Spinal cord (tissue), 10 donors: ENCODE data around the gene CYFIP1. TPM values are rescaled to one million over a fixed set of nuclear protein-coding genes. Genes with fewer than 3 reads are reported as not detected.

Experiments
- DNase-seq, 6 donors: peaks; one replicate each; pipeline versions ENCODE4 v3.0.0 to v3.0.0-alpha.2; 2013 to 2015; ENCODE audit warnings: low spot score in 6 of 6, low read depth in 4 of 6
- H3K27ac ChIP-seq: one replicate; pipeline ENCODE4 v1.5.1; 2013; ENCODE audit warnings: low read depth, low read length, control low read depth
- H3K27me3 ChIP-seq: one replicate; pipeline ENCODE4 v1.6.1; 2013; ENCODE audit warnings: low read length; ENCODE audit not compliant: control insufficient read depth, insufficient read depth
- H3K36me3 ChIP-seq: one replicate; pipeline ENCODE4 v1.6.1; 2013; ENCODE audit warnings: low read length; ENCODE audit not compliant: control insufficient read depth, insufficient read depth
- H3K4me1 ChIP-seq: one replicate; pipeline ENCODE4 v1.6.1; 2013; ENCODE audit warnings: low read length; ENCODE audit not compliant: control insufficient read depth, insufficient read depth
- H3K4me3 ChIP-seq: one replicate; pipeline ENCODE4 v1.5.1; 2013; ENCODE audit warnings: low read depth, low read length, control low read depth
- H3K9me3 ChIP-seq: one replicate; pipeline ENCODE4 v1.6.1; 2013; ENCODE audit warnings: low read length; ENCODE audit not compliant: control insufficient read depth, insufficient read depth
- WGBS: methylation state at CpG from one replicate; pipeline ENCODE4 v1.1.5; 2013; ENCODE audit warnings: missing lambda C conversion rate; ENCODE audit not compliant: insufficient coverage; 5-methylcytosine and 5-hydroxymethylcytosine counted together
- polyA plus RNA-seq, 2 donors: library from polyadenylated mRNA; unstranded; fragments of 120-200 nt; gene quantifications; one replicate each; pipeline ENCODE4 v1.2.1, GENCODE V29; 2013; ENCODE audit not compliant: insufficient read length in 2 of 2
- total RNA-seq, 2 donors: library from RNA; depleted of rRNA in 1 of 2; stranded (reverse); fragments of 120-200 nt in 1 of 2; fragments of >200 nt in 1 of 2; gene quantifications; one replicate each; pipeline versions ENCODE4 v1.2.3 to v1.2.4, GENCODE V29; 2013 to 2014
- donor health status: healthy.

CYFIP1 gene
- total and polyA plus RNA-seq, 4 donors: 81.4 to 98.9 (median 88.7) TPM

GRCh38 chr15:22866079-22866478, 114.1 kb downstream of the CYFIP1 start:
- Histone ChIP-seq H3K27ac (no peak overlapping the region), H3K4me3 (no peak overlapping the region), H3K27me3 (no peaks in the 10 kb centered on the region), H3K9me3 (no peaks in the 10 kb centered on the region), H3K4me1 (no peaks in the 10 kb centered on the region), H3K36me3 (peaks cover 54% of the 10 kb centered on the region)
- DNase-seq: no peak
- WGBS: 63% methylated on average over 2 of the region's 7 CpGs

GRCh38 chr15:22863356-22863755, 116.8 kb downstream of the CYFIP1 start:
- 88% methylated on average over 2 of the region's 3 CpGs for WGBS
- no peaks in the 10 kb centered on the region for H3K9me3 ChIP-seq
- peaks cover 44% of the 10 kb centered on the region for H3K36me3 ChIP-seq
- DNase-seq: no peak
- H3K4me3 ChIP-seq: no peak overlapping the region
- no peak overlapping the region for H3K27ac ChIP-seq
- H3K27me3 ChIP-seq: no peaks in the 10 kb centered on the region
- no peaks in the 10 kb centered on the region for H3K4me1 ChIP-seq

- no peak overlapping the region for H3K4me3 ChIP-seq
- no peaks in the 10 kb centered on the region for H3K27me3 ChIP-seq
- H3K4me1 ChIP-seq: no peaks in the 10 kb centered on the region
- H3K36me3 ChIP-seq: peaks cover 39% of the 10 kb centered on the region
- H3K27ac ChIP-seq: no peak overlapping the region
- DNase-seq: no peak
- no CpG with 5 or more reads among the region's 2 CpGs for WGBS
- no peaks in the 10 kb centered on the region for H3K9me3 ChIP-seq
These were observed 119.0 kb downstream of the CYFIP1 start for GRCh38 chr15:22861161-22861560.

GRCh38 chr15:22856659-22857058, 123.5 kb downstream of the CYFIP1 start:
- H3K4me1 ChIP-seq: no peaks in the 10 kb centered on the region
- no peak overlapping the region for H3K27ac ChIP-seq
- no peak for DNase-seq
- no CpG with 5 or more reads among the region's 1 CpG for WGBS
- no peaks in the 10 kb centered on the region for H3K9me3 ChIP-seq
- no peaks in the 10 kb centered on the region for H3K27me3 ChIP-seq
- H3K36me3 ChIP-seq: peaks cover 35% of the 10 kb centered on the region
- no peak overlapping the region for H3K4me3 ChIP-seq

- WGBS: 80% methylated on average over 1 of the region's 4 CpGs
- H3K4me1 ChIP-seq: no peaks in the 10 kb centered on the region
- no peak overlapping the region for H3K4me3 ChIP-seq
- no peak overlapping the region for H3K27ac ChIP-seq
- H3K9me3 ChIP-seq: no peaks in the 10 kb centered on the region
- H3K27me3 ChIP-seq: no peaks in the 10 kb centered on the region
- DNase-seq: no peak
- peaks cover 34% of the 10 kb centered on the region for H3K36me3 ChIP-seq
These were observed 124.4 kb downstream of the CYFIP1 start for GRCh38 chr15:22855791-22856190.

- DNase-seq: no peak
- H3K27ac ChIP-seq: no peak overlapping the region
- 83% methylated on average over 1 of the region's 4 CpGs for WGBS
- H3K4me1 ChIP-seq: no peaks in the 10 kb centered on the region
- no peak overlapping the region for H3K4me3 ChIP-seq
- no peaks in the 10 kb centered on the region for H3K9me3 ChIP-seq
- peaks cover 24% of the 10 kb centered on the region for H3K36me3 ChIP-seq
- no peaks in the 10 kb centered on the region for H3K27me3 ChIP-seq
These were observed 128.7 kb downstream of the CYFIP1 start for GRCh38 chr15:22851513-22851912.

GRCh38 chr15:22850055-22850454, 130.1 kb downstream of the CYFIP1 start:
- Histone ChIP-seq H3K27me3 (no peaks in the 10 kb centered on the region), H3K27ac (no peak overlapping the region), H3K9me3 (no peaks in the 10 kb centered on the region), H3K36me3 (peaks cover 22% of the 10 kb centered on the region), H3K4me3 (no peak overlapping the region), H3K4me1 (no peaks in the 10 kb centered on the region)
- 100% methylated on average over 1 of the region's 3 CpGs for WGBS
- no peak for DNase-seq

GRCh38 chr15:22846073-22846472, 134.1 kb downstream of the CYFIP1 start:
- H3K9me3 ChIP-seq: no peaks in the 10 kb centered on the region
- H3K4me3 ChIP-seq: no peak overlapping the region
- no peak overlapping the region for H3K27ac ChIP-seq
- 96% methylated on average over 5 of the region's 6 CpGs for WGBS
- no peaks in the 10 kb centered on the region for H3K4me1 ChIP-seq
- no peak for DNase-seq
- H3K27me3 ChIP-seq: no peaks in the 10 kb centered on the region
- H3K36me3 ChIP-seq: peaks cover 18% of the 10 kb centered on the region

- H3K27ac ChIP-seq: no peak overlapping the region
- WGBS: no CpG with 5 or more reads among the region's 2 CpGs
These were observed 134.8 kb downstream of the CYFIP1 start for GRCh38 chr15:22845289-22845900.

GRCh38 chr15:22844421-22845288, 135.5 kb downstream of the CYFIP1 start:
- no peaks in the 10 kb centered on the region for H3K27me3 ChIP-seq
- peaks cover 8% of the 10 kb centered on the region for H3K4me1 ChIP-seq
- peaks cover 18% of the 10 kb centered on the region for H3K36me3 ChIP-seq
- no peaks in the 10 kb centered on the region for H3K9me3 ChIP-seq
- no peak overlapping the region for H3K27ac ChIP-seq
- H3K4me3 ChIP-seq: no peak overlapping the region
- no peak for DNase-seq
- WGBS: 92% methylated on average over 13 of the region's 19 CpGs

More at GRCh38 chr15:22845289-22845900, 134.8 kb downstream of the CYFIP1 start:
- Histone ChIP-seq H3K36me3 (peaks cover 18% of the 10 kb centered on the region), H3K27me3 (no peaks in the 10 kb centered on the region), H3K4me1 (peaks cover under 1% of the 10 kb centered on the region), H3K9me3 (no peaks in the 10 kb centered on the region), H3K4me3 (no peak overlapping the region)
- no peak for DNase-seq
